Naive B cell (primary cell): ENCODE data around the gene NDUFAF5. TPM values are rescaled to one million over a fixed set of nuclear protein-coding genes. Genes with fewer than 3 reads are reported as not detected.

Experiments used
- polyA plus RNA-seq, 6 donors: library from polyadenylated mRNA; unstranded; fragments of 300-500 nt; fragmentation: Illumina TruSeq; gene quantifications; one replicate each; pipeline ENCODE4 v1.2.3, GENCODE V29; 2021; ENCODE audit warnings: low read depth in 6 of 6

The NDUFAF5 gene
- polyA plus RNA-seq, 6 donors from 2014 or later = 6.8 to 9.0 (median 8.1) TPM; not detected in 1

Other genes with a start within 250 kb of the NDUFAF5 start
- 10 to 100 TPM; 12.8 to 20.7 (median 15.0) TPM for gene TASP1, start 146.1 kb upstream of the NDUFAF5 start, polyA plus RNA-seq
- 10 to 100 TPM in 1 of 6 donors, 1 to 10 TPM in 5; 5.9 to 14.3 (median 8.1) TPM for gene ESF1, start 109 bp upstream of the NDUFAF5 start, polyA plus RNA-seq
- gene SEL1L2, start 205.6 kb downstream of the NDUFAF5 start, polyA plus RNA-seq = not detected
- gene MACROD2, start 210.5 kb downstream of the NDUFAF5 start, polyA plus RNA-seq = 10 to 100 TPM; 27.2 to 49.3 (median 36.4) TPM